GM12872 (cell line): ENCODE data around the gene COPS7A.

Experiments used
- TF ChIP-seq, protein P1 (sequence below): IDR thresholded peaks from 3 replicates; pipeline ENCODE4 v1.5.1; 2011; ENCODE audit warnings: low read depth, mild to moderate bottlenecking, low read length, moderate library complexity; ENCODE audit not compliant: insufficient read depth

COPS7A gene

DNA sequence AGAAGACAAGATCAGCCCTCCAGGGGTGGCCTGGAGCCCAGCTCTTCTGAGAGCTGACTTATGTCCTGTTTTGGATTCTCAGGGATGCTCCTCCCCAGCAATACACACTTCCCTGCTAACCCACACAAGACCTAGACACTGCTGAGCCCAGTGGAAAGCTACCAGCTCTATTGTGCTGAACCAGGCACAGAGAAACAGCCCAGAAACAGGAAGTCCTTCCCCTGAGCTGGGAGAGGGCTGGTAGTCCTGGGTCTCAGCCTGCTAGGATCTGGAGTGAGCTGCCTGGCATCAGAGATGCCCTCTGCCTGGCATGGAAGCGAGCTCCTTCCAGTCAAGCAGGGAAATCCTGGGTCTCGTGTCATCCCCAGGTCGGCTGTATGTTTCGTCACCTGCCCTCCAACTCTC is 47.2 kb downstream of the COPS7A start:
- TF ChIP-seq, protein P1, sequence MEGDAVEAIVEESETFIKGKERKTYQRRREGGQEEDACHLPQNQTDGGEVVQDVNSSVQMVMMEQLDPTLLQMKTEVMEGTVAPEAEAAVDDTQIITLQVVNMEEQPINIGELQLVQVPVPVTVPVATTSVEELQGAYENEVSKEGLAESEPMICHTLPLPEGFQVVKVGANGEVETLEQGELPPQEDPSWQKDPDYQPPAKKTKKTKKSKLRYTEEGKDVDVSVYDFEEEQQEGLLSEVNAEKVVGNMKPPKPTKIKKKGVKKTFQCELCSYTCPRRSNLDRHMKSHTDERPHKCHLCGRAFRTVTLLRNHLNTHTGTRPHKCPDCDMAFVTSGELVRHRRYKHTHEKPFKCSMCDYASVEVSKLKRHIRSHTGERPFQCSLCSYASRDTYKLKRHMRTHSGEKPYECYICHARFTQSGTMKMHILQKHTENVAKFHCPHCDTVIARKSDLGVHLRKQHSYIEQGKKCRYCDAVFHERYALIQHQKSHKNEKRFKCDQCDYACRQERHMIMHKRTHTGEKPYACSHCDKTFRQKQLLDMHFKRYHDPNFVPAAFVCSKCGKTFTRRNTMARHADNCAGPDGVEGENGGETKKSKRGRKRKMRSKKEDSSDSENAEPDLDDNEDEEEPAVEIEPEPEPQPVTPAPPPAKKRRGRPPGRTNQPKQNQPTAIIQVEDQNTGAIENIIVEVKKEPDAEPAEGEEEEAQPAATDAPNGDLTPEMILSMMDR, result no peak

- TF ChIP-seq, protein P1, result no peak
Observed at GRCh38 chr12:6771509-6772330, 47.9 kb downstream of the COPS7A start.

GRCh38 chr12:6772331-6772695 is 48.5 kb downstream of the COPS7A start, which contains the start of gene LAG3:
TSS of gene LAG3 (plus strand) at chr12:6772520. CDS start at chr12:6772853, 333 bp downstream.
- TF ChIP-seq, protein P1, result no peak

DNA sequence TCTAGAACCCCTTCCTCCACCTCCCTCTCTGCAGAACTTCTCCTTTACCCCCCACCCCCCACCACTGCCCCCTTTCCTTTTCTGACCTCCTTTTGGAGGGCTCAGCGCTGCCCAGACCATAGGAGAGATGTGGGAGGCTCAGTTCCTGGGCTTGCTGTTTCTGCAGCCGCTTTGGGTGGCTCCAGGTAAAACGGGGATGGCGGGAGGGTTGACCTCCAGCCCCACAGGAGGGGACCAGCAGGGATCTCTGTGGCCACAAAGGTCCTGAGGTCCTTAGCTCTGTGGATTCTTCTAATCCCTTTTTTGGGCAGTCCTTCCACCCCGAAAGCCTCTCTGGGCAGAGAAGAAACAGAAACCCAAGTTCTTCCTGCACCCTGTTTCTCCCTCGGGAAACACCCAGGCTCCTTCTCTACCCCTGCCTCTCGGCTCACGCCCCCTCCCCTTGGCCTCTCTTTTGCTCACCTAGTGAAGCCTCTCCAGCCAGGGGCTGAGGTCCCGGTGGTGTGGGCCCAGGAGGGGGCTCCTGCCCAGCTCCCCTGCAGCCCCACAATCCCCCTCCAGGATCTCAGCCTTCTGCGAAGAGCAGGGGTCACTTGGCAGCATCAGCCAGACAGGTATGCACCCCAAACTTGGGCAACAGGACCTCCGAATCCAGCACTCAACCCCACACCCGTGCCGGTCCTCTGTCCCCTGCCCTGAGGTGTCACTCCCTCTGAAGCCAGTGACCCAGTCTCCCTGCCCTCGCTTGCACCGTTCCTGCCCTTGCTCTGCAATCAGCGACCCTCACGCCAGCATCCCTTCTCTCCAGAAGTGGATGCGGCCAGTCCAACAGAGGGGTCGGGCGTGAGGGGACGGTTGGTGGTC is 49.1 kb downstream of the COPS7A start:
- TF ChIP-seq, protein P1, result no peak

GRCh38 chr12:6773590-6774351 is 49.9 kb downstream of the COPS7A start:
- TF ChIP-seq, protein P1, result no peak

DNA sequence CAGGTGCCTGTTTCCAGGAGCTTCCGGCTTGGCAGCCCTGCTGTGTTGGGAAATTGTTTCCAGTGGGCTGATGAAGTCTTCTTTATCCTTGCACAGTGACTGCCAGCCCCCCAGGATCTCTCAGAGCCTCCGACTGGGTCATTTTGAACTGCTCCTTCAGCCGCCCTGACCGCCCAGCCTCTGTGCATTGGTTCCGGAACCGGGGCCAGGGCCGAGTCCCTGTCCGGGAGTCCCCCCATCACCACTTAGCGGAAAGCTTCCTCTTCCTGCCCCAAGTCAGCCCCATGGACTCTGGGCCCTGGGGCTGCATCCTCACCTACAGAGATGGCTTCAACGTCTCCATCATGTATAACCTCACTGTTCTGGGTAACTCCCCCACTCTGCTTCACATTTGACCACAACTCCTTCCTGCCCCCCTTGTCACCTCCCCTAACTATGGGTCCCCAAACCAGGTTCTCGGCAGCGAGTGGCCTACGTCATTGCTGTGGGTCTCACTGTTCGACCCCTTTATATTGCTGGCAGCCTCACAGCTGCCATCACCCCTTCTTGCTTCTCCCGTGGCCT is 50.7 kb downstream of the COPS7A start:
- TF ChIP-seq, protein P1, result no peak
